Measurements from ENCODE around the gene FASLG. TPM values are rescaled to one million over a fixed set of nuclear protein-coding genes. Genes with fewer than 3 reads are reported as not detected.

Gene FASLG
- total RNA-seq, 4 donors from 2014 or later = 0.68 to 2.2 TPM; not detected in 2

DNA sequence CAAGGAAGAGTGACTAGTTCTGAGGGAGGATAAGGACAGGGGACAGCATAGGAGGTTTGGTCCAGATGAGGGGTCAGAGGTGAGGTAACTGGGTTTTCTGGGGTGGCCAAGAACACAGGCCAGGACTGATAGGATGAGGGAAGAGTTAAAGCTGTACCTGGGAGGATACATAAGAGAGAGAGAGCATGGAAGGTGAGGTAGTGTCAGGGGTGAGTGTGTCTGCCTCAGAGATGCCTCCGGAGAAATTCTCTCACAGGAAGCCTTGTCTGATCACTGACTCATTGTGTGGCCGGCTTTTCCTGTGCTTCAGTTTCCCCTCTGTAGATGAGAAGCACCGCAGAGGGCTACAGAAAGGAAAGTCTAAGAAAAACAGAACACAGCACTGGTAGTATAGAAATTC, 40.2 kb downstream of the FASLG start:
- Histone ChIP-seq H3K27ac (peak overlapping the region in 3 of 4 donors; percentile 38 to 54 (median 43)), H3K9me3 (no peaks in the 10 kb centered on the region), H3K27me3 (no peaks in the 10 kb centered on the region), H3K4me3 (no peak overlapping the region), H3K36me3 (no peaks in the 10 kb centered on the region), H3K4me1 (peaks cover 0 to 9% (median 0%) of the 10 kb centered on the region in 4 donors)
- intact Hi-C loops (cut with DNase I; ENCODE audit: low total_unique reads) = no loop called here
- peak; percentile 32 for DNase-seq
- no peak for TF ChIP-seq POLR2A (IDR thresholded peaks at IDR 0.05)
- TF ChIP-seq, protein P1, sequence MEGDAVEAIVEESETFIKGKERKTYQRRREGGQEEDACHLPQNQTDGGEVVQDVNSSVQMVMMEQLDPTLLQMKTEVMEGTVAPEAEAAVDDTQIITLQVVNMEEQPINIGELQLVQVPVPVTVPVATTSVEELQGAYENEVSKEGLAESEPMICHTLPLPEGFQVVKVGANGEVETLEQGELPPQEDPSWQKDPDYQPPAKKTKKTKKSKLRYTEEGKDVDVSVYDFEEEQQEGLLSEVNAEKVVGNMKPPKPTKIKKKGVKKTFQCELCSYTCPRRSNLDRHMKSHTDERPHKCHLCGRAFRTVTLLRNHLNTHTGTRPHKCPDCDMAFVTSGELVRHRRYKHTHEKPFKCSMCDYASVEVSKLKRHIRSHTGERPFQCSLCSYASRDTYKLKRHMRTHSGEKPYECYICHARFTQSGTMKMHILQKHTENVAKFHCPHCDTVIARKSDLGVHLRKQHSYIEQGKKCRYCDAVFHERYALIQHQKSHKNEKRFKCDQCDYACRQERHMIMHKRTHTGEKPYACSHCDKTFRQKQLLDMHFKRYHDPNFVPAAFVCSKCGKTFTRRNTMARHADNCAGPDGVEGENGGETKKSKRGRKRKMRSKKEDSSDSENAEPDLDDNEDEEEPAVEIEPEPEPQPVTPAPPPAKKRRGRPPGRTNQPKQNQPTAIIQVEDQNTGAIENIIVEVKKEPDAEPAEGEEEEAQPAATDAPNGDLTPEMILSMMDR (IDR thresholded peaks at IDR 0.05) = no peak
- TF ChIP-seq POLR2AphosphoS5 (IDR thresholded peaks at IDR 0.05) = no peak
- TF ChIP-seq EP300 (IDR thresholded peaks at IDR 0.05; ENCODE audit: low read depth) = no peak
- 62% methylated on average over 3 of the region's 3 CpGs; no CpG with 5 or more reads in 1 of the 2 donors for WGBS, 2 donors (ENCODE audit: low coverage in 1 of 2)
- in situ Hi-C loops (cut with MboI; ENCODE audit: low pct_ligation_motif_present in 1 of 4, low pct_unique_long_range_greater_than_20kb in 1 of 4, low sequenced_read_pairs in 3 of 4) = no loop called here

DNA sequence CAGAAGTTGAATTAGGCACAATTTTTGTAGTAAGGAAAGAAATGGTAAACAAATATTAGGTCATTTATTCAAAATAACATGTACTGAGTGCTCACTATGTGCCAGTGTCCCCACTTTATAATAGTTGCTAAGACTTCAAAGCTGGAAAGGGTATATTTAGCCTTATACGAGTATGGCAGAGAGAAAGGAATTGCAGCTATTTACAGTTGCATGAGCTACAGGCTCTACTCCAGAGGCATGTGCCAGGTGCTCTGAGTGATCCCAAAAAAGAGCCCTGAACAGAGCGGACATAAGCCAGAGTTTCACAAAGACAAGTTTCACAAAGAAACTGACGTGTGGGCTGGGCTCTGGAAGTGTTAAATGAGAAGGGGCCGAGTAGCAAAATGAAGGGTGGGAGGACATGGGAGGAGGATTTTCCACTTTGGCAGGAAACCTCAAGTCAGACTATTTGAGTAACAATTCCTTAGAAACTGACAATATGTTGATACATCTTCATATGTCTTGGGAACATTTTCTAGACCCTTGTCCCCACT, 40.9 kb downstream of the FASLG start:
- 24 to 58% methylated on average over 3 to 4 of the region's 4 CpGs for WGBS, 2 donors (ENCODE audit: low coverage in 1 of 2)
- intact Hi-C loops (cut with DNase I; ENCODE audit: low total_unique reads) = no loop called here

DNA sequence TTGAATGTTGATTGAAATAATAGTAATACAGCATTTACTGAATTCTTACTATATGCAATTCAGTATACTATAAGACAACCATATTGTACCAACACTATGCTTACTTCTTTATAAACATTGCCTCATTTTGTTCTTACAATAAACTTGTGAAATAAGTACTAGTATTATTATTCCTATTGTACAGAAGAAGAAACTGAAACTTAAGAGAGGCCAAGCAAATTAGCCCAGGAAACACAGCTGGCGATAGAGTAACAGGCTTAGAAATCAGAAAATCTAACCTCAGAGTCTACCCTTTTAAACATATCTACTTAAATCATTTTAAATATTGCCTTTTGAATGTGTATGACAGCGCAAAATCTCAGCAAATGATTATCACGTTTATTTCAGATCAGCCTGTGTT, 41.7 kb downstream of the FASLG start:
- intact Hi-C loops (cut with DNase I; ENCODE audit: low total_unique reads) (no loop called here), in situ Hi-C loops (cut with MboI; ENCODE audit: low pct_ligation_motif_present in 1 of 4, low pct_unique_long_range_greater_than_20kb in 1 of 4, low sequenced_read_pairs in 3 of 4) (loop anchor here (25.0 kb wide), 2 partner anchors 238 to 688 kb away; no protein-coding TSS in a partner anchor)
- WGBS, 2 donors (ENCODE audit: low coverage in 1 of 2) = 72 to 85% methylated on average over 3 of the region's 3 CpGs
- Histone ChIP-seq H3K4me3 (no peak overlapping the region), H3K27ac (no peak overlapping the region), H3K9me3 (no peaks in the 10 kb centered on the region), H3K36me3 (no peaks in the 10 kb centered on the region), H3K27me3 (no peaks in the 10 kb centered on the region), H3K4me1 (peaks cover 0 to 9% (median 0%) of the 10 kb centered on the region in 4 donors)
- DNase-seq = no peak
- TF ChIP-seq POLR2A (IDR thresholded peaks at IDR 0.05) = no peak
- no peak for TF ChIP-seq POLR2AphosphoS5 (IDR thresholded peaks at IDR 0.05)
- TF ChIP-seq, protein P1 (IDR thresholded peaks at IDR 0.05) = no peak
- TF ChIP-seq EP300 (IDR thresholded peaks at IDR 0.05; ENCODE audit: low read depth) = no peak

More for the DNA sequence above, 40.9 kb downstream of the FASLG start:
- H3K27ac ChIP-seq = peak overlapping the region in 1 of 4 donors; percentile 44
- in situ Hi-C loops (cut with MboI; ENCODE audit: low pct_ligation_motif_present in 1 of 4, low pct_unique_long_range_greater_than_20kb in 1 of 4, low sequenced_read_pairs in 3 of 4) = loop anchor here (25.0 kb wide), 2 partner anchors 237 to 687 kb away; no protein-coding TSS in a partner anchor
- peaks cover 0 to 9% (median 0%) of the 10 kb centered on the region in 4 donors for H3K4me1 ChIP-seq
- TF ChIP-seq POLR2A (IDR thresholded peaks at IDR 0.05) = no peak
- TF ChIP-seq POLR2AphosphoS5 (IDR thresholded peaks at IDR 0.05) = no peak
- TF ChIP-seq, protein P1 (IDR thresholded peaks at IDR 0.05) = no peak
- TF ChIP-seq EP300 (IDR thresholded peaks at IDR 0.05; ENCODE audit: low read depth) = no peak
- DNase-seq = no peak
- no peak overlapping the region for H3K4me3 ChIP-seq
- no peaks in the 10 kb centered on the region for H3K9me3 ChIP-seq
- no peaks in the 10 kb centered on the region for H3K36me3 ChIP-seq
- H3K27me3 ChIP-seq = no peaks in the 10 kb centered on the region

DNA sequence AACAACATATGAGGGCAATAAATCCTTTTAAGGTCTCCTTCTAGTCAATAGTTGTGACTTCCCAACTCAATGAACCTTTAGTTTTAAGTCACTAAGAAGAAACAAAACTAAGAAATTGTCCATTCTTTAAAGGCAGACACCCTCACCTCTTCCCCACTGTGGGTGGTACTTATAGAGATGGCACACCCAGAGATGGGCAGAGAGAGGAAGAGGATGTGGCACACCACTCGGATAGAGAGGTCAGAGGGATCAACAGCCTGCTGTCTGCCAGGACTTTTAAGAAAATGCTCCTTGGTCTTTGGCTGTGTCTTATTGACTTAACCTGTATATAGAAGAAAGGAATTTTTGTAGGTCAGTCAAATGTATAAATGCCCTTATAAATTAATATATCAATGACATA, 45.1 kb downstream of the FASLG start:
- Histone ChIP-seq H3K36me3 (no peaks in the 10 kb centered on the region), H3K27ac (no peak overlapping the region), H3K9me3 (no peaks in the 10 kb centered on the region), H3K27me3 (no peaks in the 10 kb centered on the region), H3K4me1 (peaks cover 0 to 9% (median 0%) of the 10 kb centered on the region in 4 donors), H3K4me3 (no peak overlapping the region)
- peak; percentile 12 for DNase-seq
- intact Hi-C loops (cut with DNase I; ENCODE audit: low total_unique reads) = no loop called here
- 17 to 39% methylated on average over 1 of the region's 1 CpG for WGBS, 2 donors (ENCODE audit: low coverage in 1 of 2)
- no peak for TF ChIP-seq POLR2AphosphoS5 (IDR thresholded peaks at IDR 0.05)
- no peak for TF ChIP-seq EP300 (IDR thresholded peaks at IDR 0.05; ENCODE audit: low read depth)
- TF ChIP-seq, protein P1 (IDR thresholded peaks at IDR 0.05) = no peak
- TF ChIP-seq POLR2A (IDR thresholded peaks at IDR 0.05) = no peak
- in situ Hi-C loops (cut with MboI; ENCODE audit: low pct_ligation_motif_present in 1 of 4, low pct_unique_long_range_greater_than_20kb in 1 of 4, low sequenced_read_pairs in 3 of 4) = loop anchor here (25.0 kb wide), 2 partner anchors 242 to 692 kb away; no protein-coding TSS in a partner anchor
